ENCODE data around the gene CEP120.
"Not testable (repeated sequence)": the region's sequence is repeated elsewhere in the genome, so short reads cannot be mapped to it uniquely, and the experiment has no call there.

Gene CEP120

DNA sequence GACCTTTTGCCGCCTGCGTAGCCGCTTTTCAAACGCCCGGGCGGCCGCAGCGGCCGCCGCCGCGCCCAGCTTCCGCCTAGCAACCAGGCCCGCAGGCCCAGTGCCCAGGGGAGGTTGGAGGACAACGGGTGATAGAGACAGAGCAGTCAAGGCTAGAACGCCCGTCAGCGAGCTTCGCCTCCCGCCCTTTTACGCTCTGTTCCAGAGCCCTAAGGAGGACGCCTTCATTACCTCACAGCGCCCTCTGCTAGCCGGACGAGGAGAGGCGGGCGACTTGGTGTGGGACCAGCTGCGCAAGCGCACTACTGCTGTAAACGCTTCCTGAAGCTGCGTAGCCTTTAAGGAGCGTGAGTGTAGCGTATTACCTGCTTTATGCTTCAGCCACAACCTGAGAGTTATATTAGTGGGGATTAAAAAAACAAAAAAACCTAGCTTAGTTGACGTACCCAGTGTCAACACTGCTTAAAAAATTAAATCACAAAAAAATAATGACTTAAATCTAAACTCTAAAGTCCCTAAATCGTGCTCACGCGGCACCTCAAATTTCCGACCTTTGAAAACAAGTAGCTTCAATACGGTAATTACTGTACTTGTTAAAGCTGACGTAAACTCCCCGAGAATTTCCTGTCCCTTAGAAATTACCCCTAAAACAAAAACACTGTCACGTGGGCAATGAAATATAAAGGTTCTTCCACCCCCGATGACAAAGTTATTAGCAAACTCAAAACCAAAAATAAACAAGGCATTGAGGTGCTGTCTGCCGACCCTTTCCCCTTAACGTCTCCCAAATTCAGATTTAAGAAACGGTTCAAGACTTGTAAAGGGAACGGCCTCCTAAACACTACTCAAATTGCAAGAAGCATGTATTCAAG lies at the start of gene CEP120:
TSS of gene CEP120 (minus strand) at position 126 of the 872 bp plus-strand sequence. CDS start 405 bp downstream, outside the sequence.
- DNase-seq (ENCODE audit: low read depth in 2 of 3, low spot score in 1 of 3), result peak; percentile 93 to 96 (median 96)

DNA sequence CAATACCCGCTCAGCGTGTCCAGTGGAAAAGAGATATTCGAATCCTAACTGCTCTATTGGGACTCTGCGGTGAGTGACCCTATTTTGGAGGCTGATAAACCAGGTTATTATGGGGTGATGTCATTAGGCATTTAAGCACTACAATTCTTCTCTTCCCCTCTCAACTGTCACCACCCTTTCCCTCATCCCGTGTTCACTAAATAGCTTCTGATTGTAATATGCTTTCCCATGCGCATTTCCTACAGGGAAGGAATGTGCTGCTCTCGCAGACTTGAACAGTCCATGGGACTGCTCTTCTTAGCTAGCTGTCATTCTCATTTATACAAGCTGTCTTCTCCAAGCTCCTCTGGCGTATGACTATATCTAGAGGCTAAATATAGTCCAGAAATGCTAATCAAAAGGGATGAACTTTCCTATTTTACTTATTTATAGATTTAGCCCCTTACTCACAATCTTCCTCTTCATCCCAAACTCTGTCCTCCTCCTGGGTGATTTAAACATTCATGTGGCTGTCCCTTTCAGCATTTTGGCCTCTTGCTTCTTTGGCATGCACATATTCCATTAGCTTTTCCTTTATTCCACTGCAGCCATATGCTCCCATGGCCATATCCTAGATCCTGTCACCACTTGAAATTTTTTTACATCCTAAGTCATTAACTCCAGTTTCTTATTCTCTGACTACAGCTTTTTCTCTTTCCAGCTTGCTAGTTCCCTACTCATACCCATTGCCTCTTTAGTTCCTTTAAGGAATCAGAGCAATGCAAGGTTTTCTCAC lies 49.1 kb upstream of the CEP120 start:
- no peak for DNase-seq (ENCODE audit: low read depth in 2 of 3, low spot score in 1 of 3)

DNA sequence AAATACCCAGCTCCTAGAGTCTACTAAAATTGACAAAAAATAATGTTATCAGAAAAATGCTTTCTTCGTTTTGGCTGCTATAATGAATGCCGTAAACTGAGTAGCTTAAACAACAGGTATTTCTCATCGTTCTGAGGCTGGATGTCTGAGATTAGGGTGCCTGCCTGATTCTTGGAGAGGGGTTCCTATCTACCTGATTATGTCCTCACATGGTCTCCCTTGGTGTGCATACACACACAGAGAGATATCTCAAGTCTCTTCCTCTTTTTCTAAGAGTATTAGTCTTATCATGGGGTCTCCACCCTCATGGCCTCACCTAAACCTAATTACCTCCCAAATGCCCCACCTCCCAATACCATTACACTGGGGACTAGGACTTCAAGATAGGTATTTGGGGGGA lies 48.2 kb upstream of the CEP120 start:
- no peak for DNase-seq (ENCODE audit: low read depth in 2 of 3, low spot score in 1 of 3)

DNA sequence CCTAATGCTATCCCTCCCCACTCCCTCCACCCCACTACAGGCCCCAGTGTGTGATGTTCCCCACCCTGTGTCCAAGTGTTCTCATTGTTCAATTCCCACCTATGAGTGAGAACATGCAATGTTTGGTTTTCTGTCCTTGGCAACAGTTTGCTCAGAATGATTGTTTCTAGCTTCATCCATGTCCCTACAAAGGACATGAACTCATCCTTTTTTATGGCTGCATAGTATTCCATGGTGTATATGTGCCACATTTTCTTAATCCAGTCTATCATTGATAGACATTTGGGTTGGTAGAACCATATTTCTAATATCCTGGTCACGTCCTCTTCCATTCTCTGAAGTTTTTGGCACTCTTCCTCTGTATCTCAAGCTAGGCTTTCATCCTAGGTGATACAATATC lies 43.6 kb upstream of the CEP120 start:
- not testable (repeated sequence) for DNase-seq (ENCODE audit: low read depth in 2 of 3, low spot score in 1 of 3)

DNA sequence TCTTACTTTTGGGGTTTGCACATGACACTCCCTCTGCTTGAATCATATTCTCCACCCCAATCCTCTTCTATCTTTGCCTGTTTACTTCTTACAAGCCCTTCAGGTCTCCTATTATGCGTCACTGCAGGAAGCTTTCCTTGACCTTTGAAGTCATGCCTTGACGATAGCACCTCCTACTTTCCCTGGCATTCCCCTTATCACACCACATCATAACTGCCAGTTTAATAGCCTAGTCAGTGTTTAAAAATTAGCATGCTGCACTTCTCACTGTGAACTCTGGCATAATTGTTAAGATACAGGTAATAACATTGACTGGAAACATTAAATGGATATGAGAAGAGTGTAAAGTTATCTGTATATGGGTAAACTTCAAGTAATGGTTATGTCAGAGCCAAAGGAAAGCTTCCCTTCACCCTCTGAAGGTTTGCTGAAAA lies 37.1 kb upstream of the CEP120 start:
- DNase-seq (ENCODE audit: low read depth in 2 of 3, low spot score in 1 of 3), result peak in 2 of 3 donors; percentile 21 to 40

DNA sequence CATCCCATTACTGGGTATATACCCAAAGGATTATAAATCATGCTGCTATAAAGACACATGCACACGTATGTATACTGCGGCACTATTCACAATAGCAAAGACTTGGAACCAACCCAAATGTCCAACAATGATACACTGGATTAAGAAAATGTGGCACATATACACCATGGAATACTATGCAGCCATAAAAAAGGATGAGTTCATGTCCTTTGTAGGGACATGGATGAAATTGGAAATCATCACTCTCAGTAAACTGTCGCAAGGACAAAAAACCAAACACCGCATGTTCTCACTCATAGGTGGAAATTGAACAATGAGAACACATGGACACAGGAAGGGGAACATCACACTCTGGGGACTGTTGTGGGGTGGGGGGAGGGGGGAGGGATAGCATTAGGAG lies 35.8 kb upstream of the CEP120 start:
- DNase-seq (ENCODE audit: low read depth in 2 of 3, low spot score in 1 of 3), result not testable (repeated sequence)

DNA sequence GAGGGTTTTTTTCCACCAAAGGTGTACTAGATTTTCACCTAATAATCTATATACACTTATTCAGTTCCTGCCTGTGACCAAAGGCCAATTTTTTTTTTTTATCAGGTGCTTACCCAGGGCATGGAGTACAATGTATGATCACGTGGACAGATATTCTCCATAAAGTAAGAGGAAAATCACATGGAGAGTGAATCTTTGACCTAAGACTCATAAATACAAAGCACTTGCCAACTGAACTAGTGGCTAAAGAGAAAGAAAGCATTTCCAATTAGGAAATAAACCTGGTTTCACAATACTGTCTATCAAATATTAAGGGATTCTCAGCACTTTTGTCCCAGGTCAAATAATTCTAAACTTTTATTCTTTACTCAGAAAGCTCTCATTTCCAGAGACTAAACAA lies 33.0 kb upstream of the CEP120 start:
- DNase-seq (ENCODE audit: low read depth in 2 of 3, low spot score in 1 of 3), result no peak

DNA sequence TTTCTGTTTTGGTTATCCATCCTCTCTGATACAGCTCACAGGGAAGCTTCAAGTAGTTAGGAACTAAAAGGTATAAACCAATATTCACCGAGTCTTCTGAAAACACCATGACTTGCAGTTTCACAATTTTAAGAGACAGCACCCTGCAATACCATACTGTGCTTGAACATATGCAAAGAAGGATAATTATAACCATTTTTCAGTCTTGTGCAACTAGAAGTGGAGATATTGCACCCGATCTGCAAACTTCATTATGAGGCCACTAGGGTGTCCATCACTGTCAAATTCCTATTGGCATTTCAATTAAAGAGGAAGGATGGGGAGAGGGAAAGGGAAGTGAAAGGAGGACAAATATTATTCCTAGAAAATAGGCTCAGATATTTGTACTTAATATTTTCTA lies 32.4 kb upstream of the CEP120 start:
- DNase-seq (ENCODE audit: low read depth in 2 of 3, low spot score in 1 of 3), result no peak

DNA sequence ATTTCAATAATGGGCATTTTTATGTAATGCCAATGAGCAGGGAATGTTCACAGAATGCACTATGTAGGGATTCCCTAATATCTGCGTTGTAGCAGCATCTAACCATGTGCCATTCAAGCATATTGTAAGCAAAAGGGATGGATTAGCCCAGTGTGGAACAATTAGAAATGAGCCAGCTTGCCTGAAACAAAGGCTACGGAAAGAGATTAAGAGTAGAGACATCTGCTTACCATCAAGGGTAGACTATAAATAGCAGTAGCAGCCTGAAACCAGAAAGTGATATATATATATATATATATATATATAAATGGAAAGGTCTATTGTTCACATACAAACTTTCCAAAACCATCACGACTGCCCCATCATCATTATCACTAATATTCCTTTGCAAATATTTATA lies 31.9 kb upstream of the CEP120 start:
- no peak for DNase-seq (ENCODE audit: low read depth in 2 of 3, low spot score in 1 of 3)

DNA sequence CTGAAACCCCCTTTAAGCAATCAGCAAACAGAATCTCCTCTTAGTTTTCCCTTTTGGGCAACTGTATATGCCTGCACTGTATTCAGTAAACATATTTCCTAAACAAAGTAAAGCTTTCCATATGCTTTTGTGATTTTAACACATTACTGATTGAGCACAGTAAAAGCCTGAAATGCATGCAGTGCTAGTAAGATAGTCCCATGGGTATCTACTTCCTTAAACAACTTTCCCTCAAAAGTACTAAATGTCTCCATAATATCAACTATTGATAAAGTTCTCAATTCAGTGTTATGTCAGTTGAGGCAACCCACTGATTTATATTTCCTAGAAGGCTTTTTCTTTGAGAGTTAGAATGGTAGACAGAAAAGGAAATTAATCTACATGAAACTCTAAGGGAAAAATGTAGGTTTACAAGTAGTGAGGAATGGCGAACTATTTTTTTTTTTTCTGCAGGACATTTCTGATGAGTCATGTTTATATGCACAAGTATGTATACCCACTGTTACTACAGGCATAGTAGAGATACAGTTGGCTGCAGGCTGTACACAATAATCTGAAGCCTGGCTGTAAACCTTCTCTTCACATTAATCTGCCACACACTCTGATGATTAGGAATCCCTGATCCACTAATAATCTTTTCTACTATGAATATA lies 31.2 kb upstream of the CEP120 start:
- DNase-seq (ENCODE audit: low read depth in 2 of 3, low spot score in 1 of 3), result no peak

DNA sequence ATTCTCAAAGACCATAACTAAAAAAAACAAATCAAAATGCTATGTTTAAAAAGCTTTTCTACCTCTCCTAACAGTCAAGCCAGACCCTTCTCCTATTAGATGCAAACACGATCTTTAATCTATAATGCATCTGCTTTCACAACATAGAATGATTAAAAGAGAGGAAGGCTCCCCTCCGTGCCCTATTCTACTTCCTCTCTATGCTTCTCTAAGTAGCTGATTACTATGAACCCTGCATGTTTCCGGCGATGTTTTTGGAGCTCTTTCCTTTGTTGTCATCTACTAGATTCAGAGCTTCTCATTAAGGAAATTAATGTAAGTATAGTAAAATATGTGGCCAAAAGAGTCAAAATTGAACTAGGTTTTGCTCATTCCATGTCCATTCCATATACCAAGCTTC lies 29.2 kb upstream of the CEP120 start:
- DNase-seq (ENCODE audit: low read depth in 2 of 3, low spot score in 1 of 3), result no peak

DNA sequence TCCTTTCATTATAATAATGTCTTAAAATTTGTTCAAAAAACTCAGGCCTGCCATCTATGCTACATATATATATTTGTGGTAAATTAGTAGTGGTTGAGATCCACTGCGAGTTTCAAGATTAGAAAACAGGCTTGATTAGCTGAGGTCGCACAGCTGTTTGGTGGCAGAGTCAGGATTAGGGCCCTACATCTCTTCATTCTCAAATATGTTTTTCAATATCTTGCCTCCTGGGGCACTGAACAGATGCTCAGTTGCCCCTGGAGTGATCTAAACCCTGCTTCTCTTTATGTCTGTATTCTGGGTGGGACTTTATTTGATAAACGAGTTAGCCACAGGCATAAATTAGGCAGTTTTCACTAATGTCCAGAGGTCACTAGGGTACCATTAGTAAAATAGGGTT lies 27.8 kb upstream of the CEP120 start:
- no peak for DNase-seq (ENCODE audit: low read depth in 2 of 3, low spot score in 1 of 3)

DNA sequence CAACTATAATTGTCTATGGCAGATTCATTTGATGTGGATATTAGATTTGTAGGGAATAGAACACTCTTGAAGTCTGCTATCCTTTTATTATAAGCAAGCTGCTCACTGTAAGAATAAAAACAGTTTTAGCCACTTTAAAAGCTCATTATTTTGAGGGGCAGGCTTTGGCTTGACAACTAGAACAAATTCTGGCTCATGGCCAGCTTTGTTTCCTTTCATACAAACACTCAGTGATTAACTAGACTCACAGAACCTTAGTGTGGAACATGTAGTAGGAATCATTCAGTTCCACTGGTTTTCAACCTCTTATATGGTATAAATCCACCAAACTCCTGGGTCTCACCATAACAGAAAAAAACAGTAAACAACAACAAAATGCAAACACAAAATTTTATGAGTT lies 27.4 kb upstream of the CEP120 start:
- no peak for DNase-seq (ENCODE audit: low read depth in 2 of 3, low spot score in 1 of 3)

DNA sequence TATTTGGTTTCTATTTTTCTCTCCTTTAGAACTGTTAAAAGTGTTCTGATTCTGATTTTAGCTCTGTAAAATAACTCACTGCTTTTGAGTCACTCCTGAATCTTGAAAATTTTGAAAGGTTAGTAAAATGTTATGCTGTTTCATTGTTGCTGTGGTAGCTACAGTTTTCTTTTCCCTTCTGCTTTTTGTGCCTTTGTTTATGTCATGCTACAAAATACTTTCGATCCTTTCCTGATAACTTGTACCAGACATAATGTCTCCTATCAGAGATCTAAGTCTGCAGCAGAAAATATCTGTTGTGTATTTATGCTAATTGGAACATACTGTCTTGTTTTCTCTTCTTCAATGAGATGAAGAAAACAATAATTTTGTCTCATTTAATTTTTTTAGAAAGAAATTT lies 26.9 kb upstream of the CEP120 start:
- no peak for DNase-seq (ENCODE audit: low read depth in 2 of 3, low spot score in 1 of 3)

DNA sequence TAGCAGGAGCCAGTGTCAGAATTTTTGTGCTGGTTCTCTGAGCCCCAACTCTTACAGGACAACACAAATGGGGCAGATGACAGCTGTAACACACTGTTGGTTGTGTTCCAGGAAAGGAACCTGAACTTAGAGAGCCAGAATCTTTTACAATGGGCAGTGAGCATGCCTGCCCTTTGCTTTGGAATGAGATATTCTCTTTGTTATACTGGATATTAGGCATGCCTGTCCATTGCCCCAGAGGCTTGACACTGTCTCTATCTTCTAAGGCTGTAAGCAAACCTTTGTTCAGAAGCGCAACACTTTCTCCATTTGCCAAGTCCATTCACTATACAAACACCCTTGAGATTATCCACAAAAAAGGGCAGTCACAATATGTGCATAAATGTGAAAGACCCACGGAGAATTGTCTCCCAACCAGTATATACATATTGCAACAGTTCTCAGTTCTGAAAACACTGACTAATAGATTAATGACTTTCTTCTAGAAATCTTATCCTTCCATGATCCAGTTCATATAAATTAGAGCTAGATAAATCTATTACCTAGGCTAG lies 26.3 kb upstream of the CEP120 start:
- no peak for DNase-seq (ENCODE audit: low read depth in 2 of 3, low spot score in 1 of 3)

DNA sequence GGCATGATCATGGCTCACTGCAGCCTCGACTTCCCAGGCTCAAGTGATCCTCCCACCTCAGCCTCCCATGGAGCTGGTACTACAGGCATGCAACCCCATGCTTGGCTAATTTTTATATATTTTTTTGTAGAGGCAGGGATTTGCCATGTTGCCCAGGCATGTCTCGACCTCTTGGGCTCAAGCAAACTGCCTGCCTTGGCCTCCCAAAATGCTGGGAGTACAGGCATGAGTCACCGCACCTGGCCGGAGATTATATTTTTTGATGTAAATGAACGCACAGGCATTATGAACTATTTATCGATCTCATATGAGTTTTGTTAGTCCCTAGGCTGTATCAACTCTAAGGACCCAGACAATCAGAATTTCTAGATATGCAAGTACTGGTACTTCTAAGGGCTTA lies 25.5 kb upstream of the CEP120 start:
- DNase-seq (ENCODE audit: low read depth in 2 of 3, low spot score in 1 of 3), result no peak

DNA sequence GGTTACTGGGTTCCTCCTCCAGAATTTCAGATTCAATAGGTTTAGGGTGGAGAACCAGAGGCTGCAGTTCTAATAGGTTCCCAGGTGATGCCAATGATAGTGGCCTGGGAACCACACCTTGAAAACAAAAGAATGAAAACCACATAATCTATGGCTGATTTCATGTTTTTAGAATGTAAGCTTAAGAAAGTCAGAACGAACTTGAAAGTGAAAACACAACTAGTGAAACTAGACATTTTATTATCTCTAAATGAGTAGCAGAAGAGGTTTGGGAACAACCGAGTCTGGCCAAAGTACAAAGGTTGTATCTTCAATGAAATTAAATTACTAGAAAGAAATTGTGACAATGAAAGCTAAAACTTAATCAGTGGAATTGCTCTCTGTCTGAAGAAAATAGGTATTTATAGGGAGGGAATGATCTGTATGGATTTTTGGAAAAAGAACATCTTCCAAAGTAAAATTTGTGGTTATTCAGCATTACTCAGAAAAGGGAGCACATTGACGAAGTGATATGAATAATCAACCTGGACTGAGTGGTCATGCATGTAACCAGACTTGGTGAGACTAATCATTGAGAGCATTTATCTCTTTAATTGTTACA lies 24.9 kb upstream of the CEP120 start:
- no peak for DNase-seq (ENCODE audit: low read depth in 2 of 3, low spot score in 1 of 3)

DNA sequence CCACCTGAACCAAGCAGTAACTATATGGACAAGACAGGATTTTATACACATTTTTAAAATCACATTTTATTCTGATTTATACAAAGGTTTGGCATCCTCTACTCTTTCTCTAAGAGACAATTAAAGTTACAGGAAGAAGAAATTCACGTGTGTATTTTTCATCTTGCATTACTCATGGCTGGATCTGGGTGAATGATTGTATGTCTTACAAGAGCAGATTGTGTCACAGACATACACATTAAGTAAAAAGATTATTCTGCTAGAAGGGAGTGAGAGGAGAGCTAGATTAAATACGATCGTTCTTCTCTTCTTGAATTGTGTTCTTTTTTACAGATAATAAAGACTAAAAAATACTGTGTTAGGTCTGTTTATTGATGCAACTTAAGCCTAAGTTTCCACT lies 20.8 kb upstream of the CEP120 start:
- DNase-seq (ENCODE audit: low read depth in 2 of 3, low spot score in 1 of 3), result no peak

DNA sequence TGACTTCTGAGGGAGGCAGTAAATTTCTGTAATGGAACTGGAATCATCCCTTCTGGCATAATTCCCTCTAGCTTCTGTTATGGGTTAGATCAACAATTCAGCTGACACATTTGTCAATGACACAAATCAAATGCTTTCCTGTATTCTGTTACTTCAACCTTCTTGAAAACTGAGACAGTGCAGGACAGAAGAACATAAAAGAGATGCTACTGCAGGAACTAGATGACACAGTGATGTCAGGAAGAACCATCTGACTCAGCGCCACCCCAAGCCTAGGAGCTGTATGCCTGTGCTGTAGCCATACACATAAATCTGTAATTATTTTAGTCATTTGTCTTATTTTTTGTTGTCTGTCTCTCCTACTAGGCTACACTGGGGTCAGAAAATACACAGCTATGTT lies 18.2 kb upstream of the CEP120 start:
- peak in 2 of 3 donors; percentile 28 to 47 for DNase-seq (ENCODE audit: low read depth in 2 of 3, low spot score in 1 of 3)

DNA sequence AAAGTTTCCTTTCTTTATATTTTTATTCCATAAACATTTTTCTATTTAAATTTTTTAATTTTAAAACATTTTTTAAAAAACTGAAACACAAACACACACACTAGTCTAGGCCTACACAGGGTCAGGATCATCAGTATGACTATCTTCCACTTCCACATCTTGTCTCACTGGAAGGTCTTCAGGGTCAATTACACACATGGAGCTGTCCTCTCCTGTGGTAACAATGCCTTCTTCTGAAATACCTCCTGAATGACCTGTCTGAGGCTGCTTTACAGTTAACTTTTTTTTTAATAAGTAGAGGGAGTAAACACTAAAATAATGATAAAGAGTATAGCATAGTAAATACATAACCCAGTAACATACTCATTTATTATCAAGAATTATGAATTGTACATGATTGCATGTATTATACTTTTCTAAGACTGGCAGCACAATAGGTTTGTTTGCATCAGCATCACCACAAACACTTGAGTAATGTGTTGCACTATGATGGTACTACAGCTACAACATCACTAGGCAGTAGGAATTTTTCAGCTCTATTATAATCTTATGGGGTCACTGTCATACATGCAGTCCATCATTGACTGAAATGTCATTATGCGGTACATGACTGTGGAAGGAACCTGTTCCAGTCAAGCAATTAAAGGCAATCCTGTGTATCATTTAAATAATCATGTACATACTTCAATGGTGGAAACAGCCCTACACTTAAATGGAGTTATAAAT lies 17.4 kb upstream of the CEP120 start:
- DNase-seq (ENCODE audit: low read depth in 2 of 3, low spot score in 1 of 3), result no peak

All from stimulated activated CD4-positive, alpha-beta T cell treated with anti-CD3 and anti-CD28 coated beads, Interleukin-12 subunit alpha, Interleukin-12 subunit beta, amount 100 ng/mL, for 48 hours (primary cell).